ENCODE measurements around the gene RALGDS.
A peak's percentile ranks its signal among the peaks of the same experiment; 100 is the strongest.

Gene RALGDS

GRCh38 chr9:133058071-133058470, 63.0 kb downstream of the RALGDS start:
- DNase-seq: no peak

DNA sequence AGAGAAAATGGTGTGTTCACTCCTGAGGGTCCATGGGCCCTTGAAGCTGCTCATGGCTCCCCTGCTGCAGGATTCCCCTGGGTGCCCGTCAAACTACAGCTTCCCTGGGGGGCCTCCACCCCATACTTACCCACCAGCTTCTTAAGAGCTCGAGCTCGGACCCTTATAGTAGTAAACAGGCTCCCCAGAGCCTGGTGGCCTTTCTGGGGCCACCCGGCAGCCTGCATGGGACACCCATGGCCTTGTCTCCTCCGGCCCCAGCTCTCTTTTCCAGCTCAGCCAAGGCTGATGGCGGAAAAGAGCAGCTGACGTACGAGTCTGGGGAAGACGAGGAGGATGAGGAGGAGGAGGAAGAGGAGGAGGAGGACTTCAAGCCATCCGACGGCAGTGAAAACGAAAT, 63.5 kb downstream of the RALGDS start:
- no peak for DNase-seq

DNA sequence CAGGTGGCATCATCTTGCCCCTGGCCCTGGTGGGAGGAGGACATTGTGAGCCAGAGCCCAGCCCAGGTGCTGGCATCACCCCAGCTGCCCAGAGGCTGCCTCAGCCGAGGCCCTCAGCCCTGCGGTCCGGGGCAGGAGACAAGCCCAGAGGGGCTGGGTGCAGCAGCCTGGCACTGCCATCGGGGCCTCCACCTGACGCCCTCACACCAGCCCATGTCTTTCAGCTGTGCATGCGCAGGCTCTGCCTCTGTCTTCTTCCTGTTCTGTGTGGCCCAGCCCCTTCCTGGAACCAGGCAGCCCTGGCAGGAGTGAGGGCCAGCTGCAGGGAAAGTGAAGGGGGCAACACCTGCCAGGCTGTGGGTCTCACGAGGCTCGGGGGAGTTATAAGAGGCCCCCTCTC, 64.0 kb downstream of the RALGDS start:
- DNase-seq: no peak

DNA sequence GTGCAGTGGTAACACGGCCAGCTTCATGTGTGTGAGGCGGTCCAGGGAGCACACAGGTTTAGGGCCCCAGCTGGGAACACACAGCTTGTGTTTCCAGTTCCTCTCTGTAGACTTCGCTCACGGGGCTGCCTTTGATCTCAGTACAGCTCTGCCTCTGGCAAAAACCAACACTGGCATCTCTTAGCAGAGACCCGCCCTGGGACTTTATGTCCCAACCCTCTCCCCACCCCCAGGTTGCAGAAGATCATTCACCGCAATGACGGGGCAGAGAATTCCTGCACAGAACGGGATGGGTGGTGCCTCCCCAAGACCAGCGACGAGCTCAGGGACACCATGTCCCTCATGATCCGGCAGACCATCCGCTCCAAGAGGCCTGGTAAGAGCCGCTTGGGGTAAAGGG, 64.5 kb downstream of the RALGDS start:
- DNase-seq: no peak

GRCh38 chr9:133055788-133056420, 65.1 kb downstream of the RALGDS start:
- DNase-seq: no peak

DNA sequence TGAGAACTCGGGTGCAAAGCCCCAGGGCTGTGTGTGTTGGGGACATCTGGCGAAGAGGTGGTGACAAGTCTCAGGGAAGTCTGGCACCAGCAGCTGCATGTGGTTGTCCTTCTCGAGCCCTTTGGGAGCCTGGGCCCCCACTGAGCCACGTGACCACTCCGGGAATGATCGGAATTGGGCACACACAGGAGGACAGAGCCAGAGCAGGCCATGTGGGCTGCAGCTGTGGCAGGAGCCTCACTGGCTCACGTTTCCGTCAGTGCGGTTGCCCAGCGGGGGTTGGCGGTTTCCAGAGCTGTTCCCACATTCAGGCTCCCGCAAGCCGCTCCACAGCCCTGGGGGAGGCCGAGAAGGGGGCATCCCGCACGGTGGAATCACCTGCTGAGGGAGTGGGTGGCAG, 66.1 kb downstream of the RALGDS start:
- DNase-seq: no peak

- no peak for DNase-seq
Observed at GRCh38 chr9:133054194-133054890, 66.7 kb downstream of the RALGDS start.

GRCh38 chr9:133051966-133052539, 69.0 kb downstream of the RALGDS start:
- no peak for DNase-seq

DNA sequence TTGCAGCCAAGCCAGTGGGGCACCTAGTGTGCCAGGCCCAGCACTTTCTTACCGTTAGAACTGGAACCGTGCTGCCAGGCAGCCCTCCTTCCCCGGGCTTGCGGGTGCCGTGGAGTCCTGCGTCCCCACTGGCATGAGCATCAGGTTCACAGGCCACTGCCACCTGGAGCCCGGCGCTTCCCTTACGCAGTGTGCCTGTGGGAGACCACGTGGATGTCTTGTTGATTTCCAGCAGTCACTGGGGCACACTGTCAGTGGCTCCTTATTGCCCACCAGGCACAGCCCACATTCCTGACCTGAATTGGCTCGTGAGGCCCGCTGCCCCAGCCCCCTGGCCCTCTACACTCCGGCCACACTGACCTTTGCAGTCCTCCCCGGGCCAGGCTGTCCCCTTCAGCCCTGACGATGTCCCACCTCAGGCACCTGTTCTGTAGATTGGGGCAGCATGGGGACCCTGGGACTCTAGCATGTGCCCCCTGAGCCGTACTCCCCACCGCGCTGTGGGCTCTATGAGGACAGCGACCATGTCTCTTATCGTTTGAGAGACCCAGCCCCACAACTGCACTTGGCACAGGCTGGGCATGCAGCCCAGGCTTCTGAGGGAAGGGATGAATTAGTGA, 69.6 kb downstream of the RALGDS start:
- no peak for DNase-seq

- DNase-seq: peak in 1 of 56 donors; percentile 10
Observed at GRCh38 chr9:133050781-133051180, 70.3 kb downstream of the RALGDS start.

GRCh38 chr9:133050142-133050541, 70.9 kb downstream of the RALGDS start:
- DNase-seq: peak in 37 of 56 donors; percentile 8 to 71 (median 41)

DNA sequence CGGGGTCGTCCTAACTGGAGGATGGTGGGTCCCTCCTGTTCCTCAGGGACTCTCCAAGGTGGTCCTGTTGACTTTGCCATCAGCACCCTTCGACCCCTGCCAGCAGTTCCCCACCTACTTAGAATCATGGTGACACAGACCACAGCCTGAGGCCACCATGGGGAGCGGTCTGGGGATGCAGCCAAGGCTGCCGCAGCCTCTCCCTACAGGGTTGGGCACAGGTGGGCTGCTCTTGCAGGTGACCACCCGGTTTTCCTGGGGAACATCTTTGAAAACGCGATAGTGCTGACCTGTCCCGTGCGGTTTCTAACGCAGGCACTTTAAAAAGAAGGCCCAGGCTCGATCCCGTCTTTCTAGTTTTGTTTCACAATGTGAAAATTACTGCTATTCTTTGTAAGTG, 72.0 kb downstream of the RALGDS start:
- DNase-seq: no peak

GRCh38 chr9:133048595-133048994, 72.4 kb downstream of the RALGDS start:
- DNase-seq: peak in 34 of 56 donors; percentile 5 to 65 (median 24)

All from nucleus accumbens (tissue), 56 donors.